Stimulated activated CD4-positive, alpha-beta T cell treated with anti-CD3 and anti-CD28 coated beads, Interleukin-15, amount 100 ng/mL, for 24 hours (primary cell): ENCODE measurements around the gene TBC1D22A.
A peak's percentile ranks its signal among the peaks of the same experiment; 100 is the strongest.

Experiments used
- DNase-seq: peaks from one replicate; pipeline ENCODE4 v3.0.0-alpha.2; 2020

The TBC1D22A gene

DNA sequence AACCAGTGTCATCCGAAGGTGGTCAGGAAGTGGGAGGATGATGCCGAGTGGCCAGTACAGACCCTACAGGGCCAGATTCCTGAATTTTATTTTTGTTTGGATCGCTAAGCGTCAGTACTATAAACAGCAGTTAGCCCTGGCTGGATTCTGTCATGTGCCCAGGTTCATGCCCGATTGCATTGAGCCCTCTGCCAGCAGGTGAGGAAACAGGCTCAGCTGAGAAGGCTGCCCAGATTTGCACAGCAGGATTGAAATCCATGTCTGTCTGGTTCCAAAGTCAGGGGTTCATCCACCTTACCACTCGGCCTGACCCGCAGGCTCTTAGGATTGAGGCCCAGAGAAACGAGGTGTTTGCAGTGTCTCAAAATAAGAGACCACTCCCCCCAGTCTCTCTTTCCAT lies 9.1 kb upstream of the TBC1D22A start:
- no peak for DNase-seq

DNA sequence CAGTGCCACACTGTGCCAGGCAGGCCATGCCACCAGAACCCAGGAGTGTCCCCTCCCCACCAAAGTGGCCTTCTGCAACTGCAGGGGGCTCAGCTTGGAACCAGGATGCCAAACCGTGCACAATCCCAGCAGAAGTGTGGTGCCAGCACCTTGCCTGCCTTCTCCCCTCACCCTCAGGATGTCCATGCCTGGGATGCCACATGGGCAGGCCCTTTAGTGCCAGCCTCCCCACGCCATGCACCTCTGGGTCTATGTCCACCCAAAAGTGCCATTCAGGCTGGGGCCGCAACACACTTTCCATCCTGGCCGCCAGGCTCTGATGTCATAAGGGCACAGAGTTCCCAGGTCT lies 8.7 kb upstream of the TBC1D22A start:
- DNase-seq, result no peak

DNA sequence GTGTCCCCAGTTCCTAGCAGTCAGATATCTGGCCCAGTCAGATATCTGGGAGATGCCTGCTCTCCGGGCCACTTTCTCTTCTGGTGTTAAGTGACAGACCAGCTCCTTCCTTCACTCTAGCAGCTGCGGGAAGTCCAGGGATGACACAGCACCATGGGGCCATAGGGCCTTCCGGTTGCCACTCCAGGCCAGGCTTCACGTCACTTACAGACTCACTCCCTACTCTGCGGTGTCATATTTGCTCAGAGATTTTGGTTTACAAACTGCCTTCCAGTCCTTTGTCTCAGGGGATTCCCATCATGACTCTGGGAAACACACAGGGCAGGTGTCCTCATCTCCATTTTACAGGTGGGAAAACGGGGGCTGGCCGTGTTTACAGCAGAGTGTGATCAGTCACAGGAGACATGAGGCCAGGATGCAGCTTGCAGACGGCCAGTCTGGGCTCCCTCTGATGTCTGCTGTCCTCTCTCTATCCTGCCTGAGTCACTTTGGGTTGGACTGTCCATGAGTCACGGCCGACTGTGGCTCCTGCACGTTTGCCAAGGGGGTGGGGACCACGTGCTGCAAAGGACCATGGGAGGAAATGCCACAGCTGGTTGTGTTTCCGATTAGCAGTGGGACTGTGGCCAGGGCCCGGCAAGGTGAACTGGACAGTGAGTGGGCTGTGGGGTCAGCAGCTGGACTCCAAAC lies 8.2 kb upstream of the TBC1D22A start:
- DNase-seq, result peak; percentile 46

DNA sequence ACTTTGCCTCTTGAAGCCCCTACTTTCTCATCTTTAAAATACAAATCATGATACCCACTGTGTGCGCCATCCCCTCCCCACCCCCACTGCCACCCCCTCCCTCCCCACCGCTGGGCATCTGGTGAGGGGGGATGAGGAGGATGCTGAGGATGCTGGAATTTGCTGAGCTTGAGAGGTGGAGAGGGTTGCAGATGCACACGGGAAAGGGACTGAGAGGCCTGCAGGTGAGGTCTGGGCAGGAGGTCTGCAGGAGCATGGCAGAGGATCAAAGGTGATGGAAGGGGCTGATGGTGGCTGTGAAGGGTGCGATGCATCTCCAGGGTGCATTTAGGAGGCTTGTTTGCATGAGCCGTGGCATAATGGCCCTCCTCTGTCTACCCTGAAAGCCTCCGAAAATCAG lies 7.6 kb upstream of the TBC1D22A start:
- no peak for DNase-seq

DNA sequence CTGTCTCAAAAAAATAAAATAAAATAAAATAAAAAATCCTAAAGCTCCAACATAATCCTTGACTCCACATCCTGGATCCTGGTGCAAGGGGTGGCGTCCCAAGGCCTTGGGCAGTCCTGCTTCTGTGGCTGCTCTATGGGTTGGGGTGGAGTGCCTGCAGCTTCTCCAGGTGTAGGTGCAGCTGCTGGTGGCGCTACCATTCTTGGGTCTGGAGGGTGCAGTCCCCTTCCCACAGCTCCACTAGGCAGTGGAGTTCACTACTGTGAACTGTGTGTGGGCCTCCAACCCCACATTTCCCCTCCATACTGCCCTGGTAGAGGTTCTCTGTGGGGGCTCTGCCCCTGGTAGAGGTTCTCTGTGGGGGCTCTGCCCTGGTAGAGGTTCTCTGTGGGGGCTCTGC lies 6.9 kb upstream of the TBC1D22A start:
- DNase-seq, result no peak

DNA sequence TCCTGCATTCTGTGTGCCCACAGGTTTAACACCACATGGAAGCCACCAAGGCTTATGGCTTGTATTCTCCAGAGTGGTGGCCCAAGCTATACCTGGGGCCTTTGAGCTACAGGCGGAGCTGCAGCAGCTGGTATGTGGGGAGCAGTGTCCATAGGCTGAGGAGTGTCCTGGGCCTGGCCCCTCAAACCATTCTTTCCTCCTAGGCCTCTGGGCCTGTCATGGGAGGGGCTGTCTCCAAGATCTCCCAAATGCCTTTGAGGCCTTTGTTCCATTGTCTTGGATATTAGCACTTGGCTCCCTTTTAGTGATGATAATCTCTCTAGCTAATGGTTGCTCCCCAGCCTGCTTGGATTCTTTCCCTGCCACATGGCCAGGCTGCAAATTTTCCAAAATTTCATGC lies 6.4 kb upstream of the TBC1D22A start:
- no peak for DNase-seq

DNA sequence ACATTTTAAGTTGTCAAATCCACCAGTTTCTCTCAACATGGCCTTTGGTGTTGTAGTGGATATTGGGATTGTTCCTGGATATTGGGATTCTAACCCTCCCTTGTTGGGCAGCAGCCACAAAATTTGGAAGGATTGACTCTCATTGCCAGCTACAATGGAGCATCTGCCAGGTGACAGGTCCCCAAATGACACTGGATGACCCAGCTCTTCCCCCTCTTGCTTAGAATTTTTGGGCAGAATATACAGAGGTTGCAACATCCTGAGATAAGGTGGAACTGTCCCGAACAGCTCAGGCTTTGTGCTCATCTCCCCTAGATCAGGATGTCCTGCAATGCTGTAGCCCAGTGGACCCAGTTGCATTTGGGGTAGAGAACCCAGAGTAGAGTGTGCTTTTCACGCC lies 5.3 kb upstream of the TBC1D22A start:
- no peak for DNase-seq

DNA sequence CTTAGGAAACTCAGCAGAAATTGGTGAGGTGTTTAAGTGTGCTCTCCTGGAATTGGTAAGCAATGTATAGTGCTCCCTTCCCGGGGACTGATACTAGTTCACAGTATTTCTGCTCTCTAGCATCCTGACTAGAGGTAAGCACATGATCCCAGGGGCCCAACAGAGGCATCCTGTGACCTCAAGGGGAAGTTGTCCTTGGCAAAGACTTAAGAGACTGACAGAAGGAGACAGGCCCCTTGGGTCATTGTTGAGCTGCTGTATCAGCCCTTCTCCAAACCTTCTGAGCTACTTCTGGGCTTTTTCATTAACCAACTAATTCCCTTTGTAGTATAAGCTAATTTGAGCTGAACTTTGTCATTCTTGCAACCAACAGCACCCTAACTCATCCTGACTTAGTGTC lies 4.3 kb upstream of the TBC1D22A start:
- no peak for DNase-seq

DNA sequence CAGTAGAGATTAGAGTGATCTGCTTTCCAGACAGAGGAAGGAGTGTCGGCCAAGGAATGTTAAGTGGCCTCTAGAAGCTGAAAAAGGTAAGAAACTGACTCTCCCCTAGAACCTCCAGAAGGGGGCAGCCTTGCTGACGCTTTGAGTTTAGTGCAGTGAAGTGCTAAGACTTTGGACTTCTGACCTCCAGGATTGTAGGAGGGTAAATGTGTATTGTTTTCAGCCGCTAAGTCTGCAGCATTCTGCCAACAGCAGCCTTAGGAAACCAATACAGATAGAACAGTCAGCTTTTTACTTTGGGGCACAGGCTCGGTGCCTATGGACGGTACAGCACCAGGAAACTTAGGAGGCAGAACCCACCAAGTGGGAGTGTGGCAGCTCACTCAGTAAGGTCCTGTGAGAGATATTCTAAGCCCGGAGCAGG lies 3.6 kb upstream of the TBC1D22A start:
- peak; percentile 64 for DNase-seq

DNA sequence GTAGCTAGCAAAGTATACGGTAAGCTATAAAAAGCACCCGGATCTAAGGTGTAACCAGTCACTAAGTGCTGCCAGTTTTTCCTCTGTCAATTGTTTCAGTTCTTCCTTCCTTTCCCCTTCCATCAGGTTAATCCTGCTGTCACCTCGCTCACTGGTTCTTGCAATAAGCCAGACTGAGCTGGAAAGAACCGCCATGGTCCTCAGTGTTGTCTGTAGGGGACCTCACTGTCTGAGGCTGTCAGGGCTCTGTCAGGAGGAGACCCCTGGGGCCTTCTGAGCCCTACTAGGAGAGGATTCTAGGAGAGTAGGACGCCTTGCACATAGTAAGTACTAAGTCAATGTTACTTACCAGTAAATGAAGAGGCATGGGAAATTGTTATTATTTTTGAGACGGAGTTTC lies 1.4 kb upstream of the TBC1D22A start:
- no peak for DNase-seq

DNA sequence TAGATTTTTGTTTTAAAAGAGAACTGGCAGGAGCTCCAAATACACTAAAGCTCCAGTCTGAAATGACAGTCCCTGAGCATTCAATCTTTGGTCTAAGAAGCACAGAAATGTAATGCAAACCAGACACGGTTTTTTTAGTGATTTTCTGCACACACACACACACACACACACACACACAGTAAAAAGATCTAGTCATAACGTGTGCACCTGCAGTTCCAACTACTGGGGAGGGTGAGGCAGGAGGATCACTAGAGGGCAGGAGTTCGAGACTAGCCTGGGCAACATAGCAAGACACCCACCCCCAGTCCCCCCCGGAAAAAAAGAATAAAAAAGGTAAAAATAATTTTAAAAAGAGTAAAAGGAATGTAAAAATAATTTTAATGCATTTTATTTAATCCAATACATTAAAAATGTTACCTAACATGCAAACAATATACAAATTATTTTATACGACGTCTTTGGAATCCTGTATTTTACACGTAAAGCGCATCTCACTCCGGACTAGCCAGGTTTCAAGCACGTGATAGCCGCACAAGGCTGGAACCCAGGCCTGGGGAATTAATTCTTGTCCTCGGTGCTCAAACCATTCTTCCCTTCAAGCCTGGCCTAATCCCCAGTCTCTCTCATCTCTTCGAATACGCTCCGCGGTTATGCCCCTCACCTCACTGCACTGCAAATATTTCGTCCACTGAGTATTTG lies 762 bp upstream of the TBC1D22A start:
- DNase-seq, result no peak

DNA sequence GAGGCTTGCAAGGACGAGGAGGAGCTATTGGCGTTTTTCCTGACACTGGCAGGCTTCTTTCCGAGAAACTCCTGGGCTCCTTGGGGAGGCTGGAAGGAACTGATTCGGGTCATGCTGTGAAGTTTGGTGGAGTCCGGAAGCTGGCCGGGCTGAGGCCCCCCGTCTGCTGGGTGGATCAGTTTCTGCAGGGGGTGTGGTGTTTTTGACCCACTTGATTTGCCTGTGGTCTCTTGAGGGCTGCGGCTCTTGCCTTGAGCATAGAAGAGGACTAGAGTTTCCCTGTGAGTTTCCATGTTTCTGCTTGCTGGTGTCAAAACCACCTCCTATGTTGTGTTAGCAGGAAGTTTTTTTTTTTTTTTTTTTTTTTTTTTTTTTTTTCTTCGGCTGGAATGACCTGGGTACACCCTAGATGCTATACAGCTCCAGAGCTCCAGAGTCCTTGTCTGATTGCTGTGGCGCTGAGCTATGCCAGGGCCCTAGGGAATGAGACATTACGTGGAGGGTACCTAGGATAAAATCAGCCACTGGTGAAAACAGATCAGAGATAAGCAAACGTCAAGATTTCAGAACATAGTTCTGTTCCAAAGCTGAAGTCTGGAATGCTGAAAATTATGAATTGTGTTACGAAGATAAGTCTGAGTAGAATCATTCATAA lies 728 bp downstream of the TBC1D22A start:
- DNase-seq, result no peak

DNA sequence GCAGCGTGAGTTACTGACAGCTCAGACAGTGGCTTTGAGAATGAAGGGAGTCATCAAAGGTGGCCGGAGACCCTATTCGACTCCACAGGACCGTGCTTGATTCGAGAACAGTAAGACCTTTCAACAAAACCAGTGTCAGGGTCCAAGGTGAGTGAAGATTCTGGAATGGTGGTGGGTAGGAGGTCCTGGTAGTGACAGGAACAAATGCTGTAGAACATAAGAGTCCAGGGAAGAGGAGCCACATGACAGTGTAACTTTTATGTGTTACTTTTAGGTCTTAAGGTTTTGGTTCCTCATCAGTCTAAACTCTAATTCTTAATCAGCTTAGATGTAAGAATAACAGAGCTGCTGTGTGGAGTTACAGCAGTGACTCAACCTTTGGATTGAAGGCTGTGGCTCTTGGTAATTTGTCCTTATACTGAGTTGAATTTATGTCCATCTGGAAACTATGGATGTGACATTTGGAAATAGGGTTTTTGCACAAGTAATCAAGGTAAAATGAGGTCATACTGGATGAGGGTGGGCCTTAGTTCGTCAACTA lies 1.8 kb downstream of the TBC1D22A start:
- DNase-seq, result no peak

DNA sequence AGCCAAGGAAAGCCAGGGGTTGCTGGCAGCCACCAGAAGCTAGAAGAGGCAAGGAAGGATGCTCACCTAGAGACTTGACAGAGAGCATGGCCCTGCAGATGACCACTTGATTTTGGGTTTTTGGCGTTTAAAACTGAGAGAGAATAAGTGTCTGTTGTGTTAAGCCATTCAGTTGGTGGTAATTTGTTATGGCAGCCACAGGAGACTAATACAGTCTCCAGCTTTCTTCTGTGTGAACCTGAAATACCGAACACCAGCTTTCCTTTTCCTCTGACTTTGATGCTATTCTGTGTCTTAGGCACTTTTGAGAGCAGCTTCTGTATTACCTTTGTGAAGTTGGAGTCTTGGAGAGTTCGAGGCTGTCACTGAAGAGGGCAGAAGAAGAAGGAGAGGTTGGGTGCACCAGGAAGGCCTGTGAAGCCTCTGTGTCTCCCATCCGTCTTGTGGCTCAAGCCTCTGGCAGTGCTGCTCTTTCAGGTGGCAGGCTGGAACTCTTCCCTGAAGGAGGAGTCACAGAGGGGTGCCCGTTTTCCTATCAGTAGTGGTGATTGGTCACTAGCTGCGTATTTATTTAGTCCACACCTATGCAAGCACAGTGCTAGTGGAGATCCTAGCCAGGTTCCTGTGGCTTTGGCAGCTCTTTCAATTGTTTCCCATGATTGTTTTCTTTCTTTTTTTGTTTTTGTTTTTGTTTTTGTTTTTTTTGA lies 2.5 kb downstream of the TBC1D22A start:
- DNase-seq, result no peak

DNA sequence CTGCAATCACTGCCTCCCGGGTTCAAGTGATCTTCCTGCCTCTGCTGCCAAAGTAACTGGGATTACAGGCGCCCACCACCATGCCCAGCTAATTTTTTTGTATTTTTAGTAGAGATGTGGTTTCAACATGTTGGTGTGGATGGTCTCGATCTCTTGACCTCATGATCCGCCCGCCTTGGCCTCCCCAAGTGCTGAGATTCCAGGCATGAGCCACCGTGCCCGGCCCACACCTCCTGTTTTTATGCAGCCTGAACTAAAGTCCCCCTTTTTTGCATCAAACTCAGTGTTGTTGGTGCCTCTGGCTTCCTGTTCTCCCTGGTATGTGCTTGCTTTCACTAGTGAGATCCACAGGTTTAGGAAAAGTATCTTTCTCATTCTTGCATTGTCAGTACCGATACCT lies 4.2 kb downstream of the TBC1D22A start:
- DNase-seq, result no peak

DNA sequence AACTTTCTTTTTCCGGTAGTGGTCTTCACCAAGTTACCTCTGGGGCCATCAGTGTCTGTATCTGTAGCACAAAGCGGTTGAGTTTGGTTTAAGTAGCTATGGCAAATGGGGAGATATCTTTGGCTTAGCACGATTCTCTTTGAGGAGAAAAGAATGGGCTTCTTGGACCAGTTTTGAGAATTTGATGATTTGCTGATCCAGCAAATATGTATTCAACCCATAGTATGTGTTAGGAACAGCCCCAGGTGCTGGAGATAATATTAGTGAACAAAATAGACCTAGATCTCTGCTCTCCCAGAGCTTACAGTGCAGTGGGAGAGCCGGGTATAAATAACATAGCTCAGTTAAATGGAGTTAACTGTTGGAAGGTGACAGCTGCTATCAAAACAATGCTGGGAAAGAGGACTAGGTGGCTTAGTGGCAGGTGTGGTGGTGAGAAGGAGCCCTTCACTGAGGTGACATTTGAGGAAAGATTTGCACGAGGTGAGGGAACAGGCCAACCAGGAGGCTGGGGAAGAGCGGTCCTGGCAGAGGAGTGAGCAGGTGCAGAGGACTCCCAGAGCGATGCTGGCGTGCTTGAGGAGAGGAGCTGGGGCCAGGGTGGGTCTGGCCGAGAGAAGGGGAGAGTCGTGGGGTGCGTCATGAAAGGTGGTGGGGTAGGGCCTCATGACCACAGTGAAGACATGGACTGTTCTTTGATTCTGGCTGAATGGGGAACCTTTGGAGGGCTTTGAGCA lies 5.0 kb downstream of the TBC1D22A start:
- DNase-seq, result no peak

DNA sequence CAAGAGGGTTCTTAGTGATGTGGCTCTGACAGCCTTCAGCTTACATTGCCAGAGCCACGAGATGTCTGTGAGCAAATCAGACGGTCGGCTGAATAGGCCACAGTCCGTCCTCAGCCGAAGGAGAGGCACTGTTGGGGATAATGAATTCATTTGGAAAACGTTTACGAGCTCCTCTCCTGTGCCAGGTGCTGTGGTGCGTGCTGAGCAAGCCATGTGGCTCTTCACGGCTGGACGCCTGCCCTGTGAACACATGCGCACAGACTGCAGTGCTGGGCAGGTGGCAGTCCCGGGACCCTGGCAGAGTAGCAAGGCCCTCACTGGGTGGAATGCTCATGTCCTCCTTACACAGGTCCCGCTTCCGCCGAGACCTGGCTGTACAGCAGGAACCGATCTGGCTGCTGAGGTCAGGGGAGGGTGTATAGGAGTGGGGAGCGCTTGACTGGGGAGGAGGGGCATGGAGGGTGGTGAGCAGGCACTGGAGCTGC lies 6.8 kb downstream of the TBC1D22A start:
- DNase-seq, result no peak

DNA sequence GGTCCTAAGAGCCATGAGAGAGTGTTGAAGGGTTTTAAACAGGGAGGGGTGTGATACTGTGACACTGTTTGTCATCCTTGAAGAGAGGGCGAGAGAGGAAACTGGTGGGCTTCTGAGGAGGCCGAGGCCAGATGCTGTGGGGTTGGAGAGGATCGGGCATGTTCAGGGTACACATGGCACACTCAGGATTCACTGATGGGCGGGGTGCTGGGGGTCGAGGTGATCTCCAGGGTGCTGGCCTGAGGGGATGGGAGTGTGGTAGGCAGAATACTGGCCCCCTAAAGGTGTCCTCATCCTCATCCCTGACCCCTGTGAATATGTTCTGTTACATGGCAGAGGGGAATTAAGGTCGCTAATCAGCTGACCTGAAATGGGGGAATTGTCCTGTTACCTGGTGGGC lies 7.3 kb downstream of the TBC1D22A start:
- no peak for DNase-seq

DNA sequence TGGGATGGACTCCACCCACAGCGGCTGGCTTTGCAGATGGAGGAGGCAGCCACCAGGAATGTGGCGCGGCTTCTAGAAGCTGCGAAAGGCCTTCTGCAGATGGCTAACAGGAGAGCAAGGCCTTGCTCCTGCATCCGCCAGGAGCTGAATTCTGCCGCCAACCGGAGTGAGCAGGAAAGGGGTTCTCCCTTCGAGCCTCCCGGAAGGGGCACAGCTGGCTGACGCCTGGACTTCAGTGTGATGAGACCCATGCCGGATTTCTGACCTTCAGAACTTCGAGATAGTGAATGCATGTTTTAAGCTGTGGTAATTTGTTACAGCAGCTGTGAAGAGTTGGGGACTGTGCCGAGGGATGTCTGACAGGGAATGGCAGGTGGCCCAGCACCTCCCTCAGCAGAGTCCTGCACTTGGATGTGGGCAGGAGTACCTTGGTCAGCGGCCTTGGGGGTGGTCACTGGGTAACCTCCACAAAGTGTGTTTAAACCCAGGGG lies 7.7 kb downstream of the TBC1D22A start:
- DNase-seq, result no peak

DNA sequence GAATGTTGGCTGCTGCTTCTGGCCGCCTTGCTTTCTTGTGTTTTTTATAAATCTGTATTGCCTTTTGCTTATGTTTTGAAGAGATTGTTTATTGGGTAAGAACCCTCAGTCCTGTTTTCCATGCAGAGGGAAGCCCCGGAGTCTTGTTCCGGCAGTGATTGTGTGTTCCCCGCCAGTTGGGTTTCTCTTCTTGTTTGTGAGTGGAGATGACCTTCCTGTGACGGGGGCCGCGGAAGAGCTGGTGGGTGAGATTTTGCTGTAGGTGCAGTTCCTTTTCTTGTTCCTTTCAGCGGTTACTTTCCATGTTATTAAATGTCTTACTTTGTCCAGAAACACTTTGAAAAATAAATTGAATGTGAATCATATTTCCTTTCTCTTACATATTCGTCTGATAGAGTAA lies 8.3 kb downstream of the TBC1D22A start:
- peak; percentile 46 for DNase-seq

DNA sequence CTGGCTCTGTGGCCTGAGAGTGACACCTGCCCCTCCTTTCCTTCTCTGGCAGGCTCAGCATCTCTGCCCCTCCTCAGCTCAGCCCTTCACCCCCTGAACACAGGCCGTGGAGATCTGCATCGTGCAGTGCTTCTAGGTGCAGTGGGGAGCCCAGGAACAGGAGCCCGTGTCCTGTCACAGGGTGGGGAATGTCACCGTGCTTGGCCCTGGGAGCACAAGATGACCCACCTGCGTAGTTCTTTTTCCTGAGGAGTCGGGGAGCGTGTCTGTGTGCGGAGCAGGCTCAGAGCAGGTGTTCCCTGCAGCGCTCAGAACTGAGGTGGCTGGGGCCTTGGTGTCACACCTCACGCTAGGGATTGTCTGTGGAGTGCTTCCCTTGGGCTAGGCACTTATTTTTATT lies 10.6 kb downstream of the TBC1D22A start:
- no peak for DNase-seq

DNA sequence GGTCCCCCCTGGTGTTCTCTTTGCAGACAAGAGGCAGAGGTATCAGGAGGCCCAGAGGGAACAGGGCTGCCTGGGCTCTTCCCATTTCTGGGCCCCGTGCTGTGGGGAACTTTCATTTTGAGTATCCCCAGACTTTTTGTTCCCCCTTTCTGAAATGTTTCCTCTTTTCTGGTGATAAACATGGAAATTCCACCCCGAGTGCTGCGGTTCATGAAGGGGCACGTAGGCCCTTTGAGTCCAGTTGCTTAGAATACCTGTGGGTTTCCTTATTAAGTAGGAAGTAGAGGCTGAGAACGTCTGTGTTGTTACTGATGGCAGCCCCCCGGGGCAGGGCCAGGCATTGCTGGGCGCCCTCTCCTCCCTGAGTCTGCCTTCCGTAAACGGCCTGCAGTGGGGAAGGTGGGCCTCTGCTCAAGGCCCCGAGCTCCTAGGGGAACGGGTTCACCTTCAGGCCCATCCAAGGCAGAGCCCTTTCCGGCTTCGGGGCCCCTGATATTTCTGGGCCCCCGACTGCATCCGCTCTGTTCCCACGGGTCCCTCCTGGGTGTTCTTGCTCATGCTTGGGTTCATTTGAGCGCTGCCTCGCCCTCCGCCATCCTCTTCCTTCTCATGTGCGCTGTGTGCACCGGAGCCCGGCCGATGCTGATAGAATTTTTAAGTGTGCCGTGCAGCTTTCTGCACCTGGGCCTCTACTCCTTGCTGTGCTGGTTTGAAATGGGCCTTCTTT lies 12.0 kb downstream of the TBC1D22A start:
- peak; percentile 55 for DNase-seq
